ENCODE results near the gene RASA2.
"Not testable (repeated sequence)": the region's sequence is repeated elsewhere in the genome, so short reads cannot be mapped to it uniquely, and the experiment has no call there.

The RASA2 gene

DNA sequence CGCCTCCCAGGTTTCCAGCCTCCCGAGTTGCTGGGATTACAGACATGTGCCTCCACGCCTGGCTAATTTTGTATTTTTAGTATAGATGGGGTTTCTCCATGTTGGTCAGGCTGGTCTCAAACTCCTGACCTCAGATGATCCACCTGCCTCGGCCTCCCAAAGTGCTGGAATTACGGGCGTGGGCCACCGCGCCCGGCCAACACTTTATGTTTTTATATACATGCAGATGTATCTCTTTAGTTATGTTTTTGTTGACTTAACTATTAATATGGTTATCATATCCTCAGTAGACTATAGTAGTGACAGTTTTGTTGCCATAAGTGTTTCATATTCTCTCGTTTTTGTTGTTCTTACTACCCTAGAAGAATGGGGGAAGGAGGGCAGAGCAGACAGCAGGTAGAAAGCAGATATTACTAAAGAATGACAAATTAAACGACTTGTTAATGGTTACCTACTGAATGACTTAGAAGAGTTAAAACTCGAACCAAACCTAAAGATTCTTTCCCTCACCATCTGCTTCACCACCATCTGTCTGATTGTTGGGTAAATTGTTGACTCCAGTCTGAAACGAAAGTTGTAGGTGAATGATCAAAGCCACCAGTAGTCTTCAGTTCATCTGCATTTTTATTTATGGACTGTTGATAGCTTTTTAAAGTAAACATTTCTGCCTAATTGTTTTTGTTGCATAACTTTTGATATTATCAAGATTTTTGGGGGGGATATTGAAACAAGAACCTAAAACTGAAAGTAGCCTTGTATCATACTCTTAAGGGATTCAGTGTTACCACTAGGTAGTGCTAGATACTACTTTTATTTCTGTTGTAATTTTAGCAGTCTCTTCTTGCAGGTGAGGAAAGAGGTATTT is 89.3 kb downstream of the RASA2 start:
- no peak for DNase-seq (ENCODE audit: low read depth in 3 of 3)

DNA sequence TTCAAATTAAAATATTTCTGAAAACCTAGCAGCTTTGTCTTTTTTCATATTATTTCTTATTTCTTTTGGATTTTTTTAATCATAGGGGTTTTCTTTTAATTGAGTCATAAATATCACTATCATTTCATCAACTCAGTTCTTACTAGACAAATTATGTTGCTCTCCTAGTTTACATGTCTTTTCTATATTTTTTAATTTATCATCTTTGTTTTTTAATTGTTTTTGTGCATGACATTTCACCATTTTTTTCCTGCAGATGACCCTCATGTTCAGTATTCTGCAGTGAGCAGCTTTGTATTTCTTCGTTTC is 89.9 kb downstream of the RASA2 start:
- DNase-seq (ENCODE audit: low read depth in 3 of 3): no peak

DNA sequence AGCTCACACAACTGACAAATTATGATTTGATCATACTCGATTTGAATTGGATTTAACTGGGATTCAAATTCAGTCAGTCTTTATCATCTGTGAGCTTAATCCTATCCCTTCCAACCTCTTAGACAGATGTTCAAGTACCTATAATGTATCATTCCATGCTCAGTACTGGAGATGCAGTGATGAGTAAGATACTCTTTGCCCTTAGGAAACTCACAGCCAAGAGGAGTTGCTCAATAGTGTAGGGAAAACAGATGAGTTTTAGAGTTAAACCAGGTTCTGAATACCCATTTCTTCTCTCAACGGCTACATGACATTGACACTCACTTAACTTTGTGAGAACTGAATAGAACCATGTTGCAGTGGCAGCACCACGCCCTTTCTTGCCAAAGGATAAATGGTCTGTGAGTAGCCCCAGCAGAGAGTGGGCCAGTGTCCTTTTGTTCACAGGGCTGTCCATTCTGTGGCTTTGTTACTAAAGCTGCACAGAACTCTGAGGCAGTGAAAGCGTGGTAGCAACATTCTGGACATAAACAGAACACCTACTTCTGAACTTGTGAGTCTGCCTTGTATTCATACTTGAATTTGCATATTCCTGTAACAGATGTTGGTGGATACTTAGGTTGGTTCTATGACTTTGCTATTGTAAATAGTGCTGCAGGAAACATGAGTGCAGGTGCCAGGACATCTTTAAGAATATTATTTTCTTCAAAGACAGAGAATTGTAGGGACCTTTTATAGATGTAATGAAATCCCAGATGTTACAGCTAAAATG is 91.6 kb downstream of the RASA2 start:
- no peak for DNase-seq (ENCODE audit: low read depth in 3 of 3)

DNA sequence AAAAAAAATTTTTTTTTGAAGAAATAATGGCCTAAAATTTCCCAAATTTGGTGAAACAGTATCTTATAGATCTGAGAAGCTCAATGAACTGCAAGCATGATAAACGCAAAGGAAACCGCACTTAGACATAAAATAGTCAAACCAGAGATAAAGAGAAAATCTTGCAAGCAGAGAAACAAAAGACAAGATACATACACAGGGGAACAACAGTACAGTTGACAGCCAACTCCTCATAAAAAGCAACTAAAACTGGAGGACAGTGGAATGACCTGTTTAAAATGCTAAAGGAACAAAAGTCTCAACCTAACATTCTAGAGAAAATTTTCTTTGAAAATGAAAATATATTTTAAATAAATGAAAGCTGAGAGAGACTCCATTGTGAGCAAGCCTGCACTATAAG is 107.5 kb downstream of the RASA2 start:
- DNase-seq (ENCODE audit: low read depth in 3 of 3): no peak

DNA sequence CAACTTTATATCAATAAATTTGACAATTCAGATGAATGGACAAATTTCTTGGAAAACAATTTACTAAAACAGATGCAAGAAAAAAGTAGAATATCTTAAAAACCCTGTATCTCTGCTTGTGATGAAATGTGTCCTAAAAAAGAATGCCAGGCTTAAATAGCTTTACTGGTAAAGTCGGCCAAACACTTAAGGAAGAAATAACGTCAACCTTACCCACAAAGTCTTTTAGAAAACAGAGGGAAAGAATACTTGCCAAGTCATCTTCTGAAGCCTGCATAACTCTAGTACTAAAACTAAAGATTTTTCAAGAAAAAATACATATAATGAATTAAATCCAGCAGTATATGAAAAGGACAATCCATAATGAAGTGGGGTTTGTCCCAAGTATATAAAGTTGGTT is 111.1 kb downstream of the RASA2 start:
- DNase-seq (ENCODE audit: low read depth in 3 of 3): no peak

DNA sequence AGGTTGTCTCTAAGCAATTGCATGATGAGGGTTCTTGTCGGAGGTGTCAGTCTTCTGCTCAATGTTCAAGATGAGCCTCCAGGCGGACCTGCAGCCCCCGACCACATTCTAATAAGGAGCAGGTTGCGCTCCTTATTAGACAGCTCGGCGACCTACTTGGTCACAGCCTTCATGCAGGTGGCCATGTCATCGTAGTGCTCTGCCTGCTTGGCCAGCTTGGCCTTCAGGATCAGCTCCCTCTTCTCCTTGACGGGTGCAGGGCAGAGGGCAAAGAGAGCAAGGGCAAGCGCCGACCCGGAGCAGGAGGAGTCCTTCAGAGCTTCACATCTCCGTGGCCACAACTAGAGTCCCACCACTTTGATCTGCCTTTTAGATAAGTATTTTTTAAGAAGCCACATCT is 113.5 kb downstream of the RASA2 start:
- DNase-seq (ENCODE audit: low read depth in 3 of 3): no peak

DNA sequence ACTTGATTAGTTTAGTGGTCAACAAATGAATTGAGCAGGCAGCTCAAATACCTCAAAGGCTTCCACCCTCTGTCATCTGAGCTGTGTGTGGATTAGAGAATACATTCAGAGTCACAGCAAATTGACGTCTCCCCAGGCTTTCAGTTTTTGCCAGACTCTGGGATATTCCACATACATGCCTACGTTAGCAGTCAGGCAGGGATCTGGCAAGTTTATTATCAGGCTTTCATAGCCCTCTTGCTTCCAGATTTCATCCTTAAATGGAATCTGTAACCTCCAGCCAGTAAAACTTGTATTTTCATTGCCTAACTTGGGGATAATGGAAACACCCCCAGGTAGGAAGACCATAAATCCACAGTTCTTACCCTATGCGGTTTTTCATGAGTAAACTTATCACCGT is 115.9 kb downstream of the RASA2 start:
- DNase-seq (ENCODE audit: low read depth in 3 of 3): no peak

DNA sequence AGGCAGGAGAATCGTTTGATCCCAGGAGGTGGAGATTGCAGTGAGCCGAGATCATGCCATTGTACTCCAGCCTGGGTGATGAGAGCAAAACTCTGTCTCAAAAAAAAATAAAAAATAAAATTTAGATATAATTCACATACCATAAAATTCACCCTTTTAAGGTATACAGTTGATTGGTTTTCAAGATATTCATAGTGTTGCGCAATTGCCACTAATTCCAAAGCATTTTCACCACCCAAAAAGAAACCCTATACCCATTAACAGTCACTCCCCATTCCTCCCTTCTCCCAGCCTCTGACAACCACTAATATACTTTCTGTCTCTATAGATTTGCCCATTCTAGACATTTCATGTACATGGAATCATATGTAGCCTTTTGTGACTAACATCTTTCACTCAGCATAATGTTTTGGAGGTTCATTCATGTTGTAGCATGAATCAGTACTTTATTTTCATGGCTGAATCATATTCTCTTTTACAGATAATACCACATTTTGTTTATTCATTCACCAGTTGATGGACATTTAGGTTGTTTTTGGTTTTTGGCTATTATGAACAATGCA is 116.7 kb downstream of the RASA2 start:
- DNase-seq (ENCODE audit: low read depth in 3 of 3): no peak

DNA sequence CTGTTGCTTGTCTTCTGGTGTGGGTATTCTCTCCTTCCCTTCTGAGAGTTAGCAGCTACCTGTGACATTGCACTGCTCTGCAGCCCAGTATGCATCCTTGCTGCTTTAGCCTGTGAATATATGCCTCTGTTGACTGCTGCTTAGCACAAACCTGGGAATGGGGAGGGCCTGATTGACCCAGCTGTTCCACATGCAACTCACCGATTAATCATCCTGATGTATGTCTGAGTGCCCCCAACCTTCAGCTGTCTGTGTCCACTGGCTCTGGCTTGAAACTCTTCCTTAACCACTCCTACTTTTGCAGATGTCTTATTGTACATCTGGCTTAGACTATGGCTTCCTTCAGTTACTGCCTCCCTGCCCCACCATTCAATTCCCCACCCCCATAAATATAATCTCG is 119.1 kb downstream of the RASA2 start:
- DNase-seq (ENCODE audit: low read depth in 3 of 3): no peak

DNA sequence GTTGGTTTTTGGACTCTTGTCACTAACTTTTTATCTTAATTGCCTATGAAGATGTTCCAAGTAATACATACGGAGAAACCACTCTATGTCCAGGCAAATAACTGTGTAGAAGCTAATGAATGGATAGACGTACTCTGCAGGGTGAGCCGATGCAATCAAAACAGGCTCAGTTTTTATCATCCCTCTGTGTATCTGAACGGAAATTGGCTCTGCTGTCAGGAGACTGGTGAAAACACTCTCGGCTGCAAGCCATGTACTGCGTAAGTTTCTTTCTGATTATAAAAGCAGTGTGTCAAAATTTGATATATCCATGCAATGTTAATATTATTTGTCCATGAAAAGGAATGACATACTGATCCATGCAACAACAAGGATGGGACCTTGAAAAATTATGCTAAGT is 121.6 kb downstream of the RASA2 start:
- no peak for DNase-seq (ENCODE audit: low read depth in 3 of 3)

DNA sequence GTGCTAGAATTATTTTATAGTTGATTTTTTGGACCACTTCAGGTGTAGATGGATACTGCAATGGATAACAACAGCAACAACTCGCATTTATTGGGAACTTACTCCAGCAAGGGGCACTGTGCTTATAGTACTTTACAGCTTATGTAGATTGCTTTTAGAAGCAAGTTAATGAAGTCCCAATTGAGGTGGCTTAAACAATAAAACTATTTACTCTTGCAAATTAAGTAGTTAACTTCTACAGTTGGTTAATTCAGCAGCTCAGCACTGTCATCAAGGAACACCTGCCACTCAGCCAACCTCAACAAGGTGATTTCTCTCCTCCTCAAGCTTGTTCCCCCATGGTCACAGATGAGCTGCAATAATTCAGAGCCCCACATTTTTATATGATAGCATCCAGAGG is 124.1 kb downstream of the RASA2 start:
- no peak for DNase-seq (ENCODE audit: low read depth in 3 of 3)

DNA sequence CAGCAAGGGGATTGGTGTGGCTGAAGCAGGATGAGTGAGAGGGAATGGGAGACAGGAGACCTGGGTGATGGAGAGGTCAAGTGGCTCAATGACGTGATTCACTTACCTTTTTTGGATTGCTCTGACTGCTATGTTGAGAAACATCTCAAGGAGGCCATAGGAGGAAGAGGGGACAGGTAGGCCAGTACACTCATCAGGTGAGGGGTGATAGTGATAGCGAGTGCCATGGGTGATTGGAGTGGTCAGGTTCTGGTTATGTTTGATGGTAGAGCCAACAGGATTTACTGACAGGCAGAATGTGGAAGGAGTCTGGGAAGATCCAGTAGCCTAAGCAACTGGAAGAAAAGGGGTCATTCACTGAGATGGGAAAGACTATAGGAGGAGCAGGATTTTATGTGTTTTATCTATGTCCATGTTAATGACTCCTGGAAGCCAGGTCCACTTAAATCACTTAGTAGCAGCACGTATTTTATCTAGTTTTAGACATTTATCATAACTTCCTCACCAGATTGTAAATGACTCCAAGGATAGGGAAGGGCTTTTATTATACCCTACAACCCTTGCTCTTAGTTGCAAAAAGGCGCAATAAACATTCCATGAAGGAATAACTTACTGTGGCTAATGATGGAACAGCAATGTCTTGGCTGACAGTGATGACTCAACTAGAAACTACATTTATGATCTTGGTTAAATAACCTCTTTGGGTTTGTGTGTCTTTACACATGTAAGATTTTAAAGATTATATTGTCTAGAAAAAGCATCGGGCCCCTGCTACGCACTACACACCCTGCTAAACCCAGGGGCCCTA is 131.5 kb downstream of the RASA2 start:
- no peak for DNase-seq (ENCODE audit: low read depth in 3 of 3)

DNA sequence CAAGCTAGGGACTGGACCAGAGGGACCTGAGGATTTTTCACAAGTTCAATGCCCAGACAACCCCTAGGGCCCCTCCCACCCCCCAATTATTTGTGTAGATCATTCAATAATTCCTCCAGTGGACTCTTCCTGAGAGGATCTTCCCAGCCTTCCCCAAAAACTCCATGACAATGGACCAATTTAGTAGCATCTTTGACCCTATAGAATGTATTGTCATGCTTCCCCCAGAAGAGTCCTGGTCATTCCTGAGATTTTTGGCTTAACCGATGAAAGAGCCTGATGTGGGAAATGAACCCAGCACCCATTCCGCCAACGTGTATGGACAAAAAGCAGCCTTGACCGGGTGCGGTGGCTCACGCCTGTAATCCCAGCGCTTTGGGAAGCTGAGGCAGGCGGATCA is 132.1 kb downstream of the RASA2 start:
- DNase-seq (ENCODE audit: low read depth in 3 of 3): no peak

DNA sequence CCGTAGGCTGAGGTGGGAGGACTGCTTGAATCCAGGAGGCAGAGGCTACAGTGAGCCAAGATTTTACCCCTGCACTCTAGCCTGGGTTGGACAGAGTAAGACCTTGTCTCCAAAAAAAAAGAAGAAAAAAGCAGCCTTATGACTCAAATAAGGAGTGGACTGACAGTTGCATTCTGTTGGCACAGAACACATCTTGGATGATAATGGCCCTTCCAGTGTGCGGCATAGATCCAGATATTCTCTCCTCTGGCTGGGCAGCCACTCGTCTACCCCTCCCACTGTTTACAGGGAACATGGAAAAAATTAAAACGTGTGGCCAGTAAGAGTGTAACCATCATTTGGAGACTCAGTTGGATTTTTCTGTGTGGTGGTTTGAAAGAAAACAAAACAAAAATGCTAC is 132.6 kb downstream of the RASA2 start:
- no peak for DNase-seq (ENCODE audit: low read depth in 3 of 3)

DNA sequence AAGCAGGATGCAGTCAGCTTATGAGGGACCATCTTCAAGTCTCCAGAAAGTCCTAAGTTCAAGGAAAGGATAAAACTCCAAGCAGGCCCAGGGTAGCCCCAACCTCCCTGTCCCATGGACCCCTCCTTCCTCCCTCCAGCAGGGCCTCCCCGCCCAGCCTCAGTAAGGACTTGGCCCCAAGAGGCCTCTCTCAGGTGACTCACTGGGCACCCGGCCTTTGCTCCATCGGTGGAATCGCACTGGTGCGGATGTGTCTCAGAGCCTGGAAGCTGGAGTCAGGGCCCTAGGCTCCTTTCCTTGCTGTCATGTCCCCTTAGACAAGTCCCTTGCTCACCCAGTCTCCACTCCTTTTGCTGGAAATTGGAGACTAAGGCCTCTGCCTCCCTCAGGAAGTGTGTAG is 136.9 kb downstream of the RASA2 start:
- no peak for DNase-seq (ENCODE audit: low read depth in 3 of 3)

DNA sequence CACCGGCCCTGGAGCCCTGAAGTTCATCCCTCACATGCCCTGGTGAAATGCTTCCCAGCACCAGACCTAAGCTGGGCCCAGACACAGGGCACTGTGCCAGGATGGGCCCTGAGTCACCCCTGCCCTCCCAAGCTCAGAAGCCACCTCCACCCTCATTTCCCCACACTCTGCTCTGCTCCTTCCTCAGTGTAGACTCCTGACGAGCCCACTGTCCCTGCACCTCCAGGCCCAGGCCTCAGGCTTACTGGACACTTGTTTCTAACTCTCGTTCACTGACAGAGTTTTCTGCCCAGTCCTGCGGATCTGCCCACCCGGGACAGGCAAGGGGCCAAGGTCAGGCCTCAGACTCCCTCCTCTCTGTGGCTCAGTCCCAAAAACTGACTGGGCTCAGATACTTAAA is 138.7 kb downstream of the RASA2 start:
- no peak for DNase-seq (ENCODE audit: low read depth in 3 of 3)

DNA sequence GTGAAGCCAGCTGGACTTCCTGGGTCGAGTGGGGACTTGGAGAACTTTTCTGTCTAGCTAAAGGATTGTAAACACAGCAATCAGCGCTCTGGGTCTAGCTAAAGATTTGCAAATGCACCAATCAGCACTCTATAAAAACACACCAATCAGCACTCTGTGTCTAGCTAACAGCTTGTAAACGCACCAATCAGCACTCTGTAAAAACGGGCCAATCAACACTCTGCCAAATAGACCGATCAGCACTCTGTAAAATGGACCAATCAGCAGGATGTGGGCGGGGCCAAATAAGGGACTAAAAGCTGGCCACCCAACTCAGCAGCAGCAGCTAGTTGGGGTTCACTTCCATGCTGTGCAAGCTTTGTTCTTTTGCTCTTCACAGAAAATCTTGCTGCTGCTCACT is 141.5 kb downstream of the RASA2 start:
- not testable (repeated sequence) for DNase-seq (ENCODE audit: low read depth in 3 of 3)

DNA sequence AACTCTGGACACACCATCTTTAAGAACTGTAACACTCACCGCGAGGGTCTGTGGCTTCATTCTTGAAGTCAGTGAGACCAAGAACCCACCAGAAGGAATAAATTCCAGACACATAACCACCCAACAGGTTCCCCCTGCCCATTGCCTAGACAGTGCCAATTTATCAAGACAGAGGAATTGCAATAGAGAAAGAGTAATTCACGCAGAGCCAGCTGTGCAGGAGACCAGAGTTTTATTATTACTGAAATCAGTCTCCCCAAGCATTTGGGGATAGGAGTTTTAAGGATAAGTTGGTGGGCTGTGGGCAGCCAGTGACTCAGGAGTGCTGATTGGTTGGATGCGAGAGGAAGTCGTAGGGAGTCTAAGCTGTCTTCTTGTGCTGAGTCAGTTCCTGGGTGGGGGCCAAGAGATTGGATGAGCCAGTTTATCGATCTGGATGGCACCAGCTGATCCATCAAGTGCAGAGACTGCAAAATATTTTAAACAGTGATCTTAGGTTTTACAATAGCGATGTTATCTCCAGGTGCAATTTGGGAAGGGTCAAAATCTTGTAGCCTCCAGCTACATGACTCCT is 142.1 kb downstream of the RASA2 start:
- not testable (repeated sequence) for DNase-seq (ENCODE audit: low read depth in 3 of 3)

DNA sequence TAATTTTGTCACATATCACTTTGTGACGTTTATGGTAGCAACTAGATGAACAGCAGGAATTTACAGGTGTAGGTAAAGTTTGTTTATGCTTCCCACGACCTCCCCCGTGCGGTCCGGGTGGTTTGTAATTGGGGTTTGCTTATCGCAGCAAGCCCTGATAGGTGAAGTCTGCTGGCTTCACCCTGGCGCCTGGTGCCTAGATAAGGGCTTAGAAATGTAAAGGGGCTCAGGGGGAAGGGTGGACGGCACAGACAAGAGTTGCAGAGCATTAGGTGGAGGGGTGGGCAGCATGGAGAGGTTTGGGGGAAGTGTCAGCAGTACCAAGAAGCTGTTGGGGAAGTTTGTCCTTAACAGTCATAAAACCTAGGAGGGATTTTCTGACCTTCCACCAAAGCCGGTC is 143.1 kb downstream of the RASA2 start:
- DNase-seq (ENCODE audit: low read depth in 3 of 3): no peak

DNA sequence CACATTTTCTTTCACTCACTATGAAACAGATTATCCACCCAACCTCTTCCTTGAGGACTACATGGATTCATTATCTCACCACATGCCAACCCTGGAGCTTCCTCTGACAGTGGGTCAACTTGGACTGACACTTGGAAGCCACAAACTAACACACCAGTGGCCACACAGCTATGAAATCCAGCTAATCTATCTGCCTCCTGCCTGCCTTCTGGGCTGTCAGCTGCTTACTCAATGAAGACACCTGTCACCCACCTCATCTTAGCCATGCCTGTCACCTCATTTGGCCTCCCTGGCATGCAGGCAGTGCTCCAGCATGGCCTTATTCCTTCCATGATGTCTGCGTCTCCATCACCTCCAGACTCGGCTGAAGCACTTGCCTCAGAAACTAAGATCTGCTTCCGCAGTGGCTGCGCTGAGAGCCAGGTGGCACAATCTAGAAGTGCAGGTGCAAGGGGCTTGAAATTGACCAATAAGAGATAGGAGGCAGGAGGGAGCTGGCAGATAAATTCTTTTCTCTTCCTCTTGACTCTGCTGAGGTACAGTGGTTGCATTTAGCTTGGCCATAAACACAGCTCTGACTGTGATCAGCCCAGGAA is 146.1 kb downstream of the RASA2 start:
- no peak for DNase-seq (ENCODE audit: low read depth in 3 of 3)

DNA sequence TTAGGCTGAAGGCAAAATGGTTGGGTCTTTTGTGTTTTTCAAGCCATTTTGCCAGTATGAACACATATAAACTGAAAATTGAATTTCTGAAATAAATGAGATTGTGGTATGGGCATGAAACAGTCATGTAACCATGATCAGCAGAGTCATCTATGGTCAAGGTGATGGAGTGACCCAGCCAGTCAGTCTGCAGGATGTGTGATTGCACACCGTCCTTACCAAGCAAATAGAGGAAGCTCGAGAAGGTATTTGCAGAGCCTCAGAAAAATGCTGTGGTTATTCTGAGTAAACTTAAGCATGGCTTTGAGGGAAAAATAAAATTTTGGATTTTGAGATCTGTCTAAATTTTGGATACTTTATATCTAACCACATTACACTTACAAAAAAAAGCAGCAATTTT is 155.4 kb downstream of the RASA2 start:
- no peak for DNase-seq (ENCODE audit: low read depth in 3 of 3)

DNA sequence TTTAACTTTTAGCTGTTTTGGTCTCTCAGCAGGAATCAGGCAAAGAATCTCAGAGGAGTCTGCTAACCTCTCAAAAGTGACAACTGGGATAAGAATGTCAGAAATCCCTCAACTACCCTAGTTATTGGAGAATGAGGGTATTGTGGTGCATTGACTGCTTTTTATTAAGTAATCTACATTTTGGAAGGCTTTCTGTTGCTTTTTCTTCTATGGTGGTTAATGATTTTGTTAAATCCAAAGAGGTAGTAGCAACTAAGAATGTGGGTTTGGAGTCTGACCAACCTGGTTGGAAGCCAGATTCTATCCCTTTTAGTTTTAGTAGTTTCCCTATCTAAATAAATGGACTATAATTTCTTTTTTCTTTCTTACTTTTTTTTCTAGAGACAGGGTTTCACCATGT is 156.6 kb downstream of the RASA2 start:
- no peak for DNase-seq (ENCODE audit: low read depth in 3 of 3)

All from stimulated activated CD4-positive, alpha-beta T cell treated with anti-CD3 and anti-CD28 coated beads, TNF-alpha, amount 100 ng/mL, for 48 hours (primary cell).